22Rv1 (cell line): Measurements from ENCODE around the gene CNGA4.

ENCODE experiments used
- ZFX ChIP-seq: fragments of 450-650 bp; IDR thresholded peaks from 2 replicates; pipeline ENCODE4 v1.6.1; 2017; ENCODE audit warnings: antibody characterized with exemption, borderline replicate concordance
- TF ChIP-seq, protein P1 (sequence below): fragments of 450-650 bp; IDR thresholded peaks from 2 replicates; pipeline ENCODE4 v1.5.1; 2017; ENCODE audit warnings: mild to moderate bottlenecking

GRCh38 chr11:6258571-6259081, 19.7 kb downstream of the CNGA4 start:
- TF ChIP-seq, protein P1, sequence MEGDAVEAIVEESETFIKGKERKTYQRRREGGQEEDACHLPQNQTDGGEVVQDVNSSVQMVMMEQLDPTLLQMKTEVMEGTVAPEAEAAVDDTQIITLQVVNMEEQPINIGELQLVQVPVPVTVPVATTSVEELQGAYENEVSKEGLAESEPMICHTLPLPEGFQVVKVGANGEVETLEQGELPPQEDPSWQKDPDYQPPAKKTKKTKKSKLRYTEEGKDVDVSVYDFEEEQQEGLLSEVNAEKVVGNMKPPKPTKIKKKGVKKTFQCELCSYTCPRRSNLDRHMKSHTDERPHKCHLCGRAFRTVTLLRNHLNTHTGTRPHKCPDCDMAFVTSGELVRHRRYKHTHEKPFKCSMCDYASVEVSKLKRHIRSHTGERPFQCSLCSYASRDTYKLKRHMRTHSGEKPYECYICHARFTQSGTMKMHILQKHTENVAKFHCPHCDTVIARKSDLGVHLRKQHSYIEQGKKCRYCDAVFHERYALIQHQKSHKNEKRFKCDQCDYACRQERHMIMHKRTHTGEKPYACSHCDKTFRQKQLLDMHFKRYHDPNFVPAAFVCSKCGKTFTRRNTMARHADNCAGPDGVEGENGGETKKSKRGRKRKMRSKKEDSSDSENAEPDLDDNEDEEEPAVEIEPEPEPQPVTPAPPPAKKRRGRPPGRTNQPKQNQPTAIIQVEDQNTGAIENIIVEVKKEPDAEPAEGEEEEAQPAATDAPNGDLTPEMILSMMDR = no peak
- TF ChIP-seq ZFX = no peak
